Suprapubic skin (tissue), 3 donors: ENCODE data around the gene NPIPA1.
"Not testable (repeated sequence)": the region's sequence is repeated elsewhere in the genome, so short reads cannot be mapped to it uniquely, and the experiment has no call there.

ENCODE experiments used
- POLR2A ChIP-seq, 2 donors: fragments of 450-650 bp; IDR thresholded peaks; one replicate each; pipeline ENCODE4 v1.6.1; 2017; ENCODE audit warnings: antibody characterized with exemption in 2 of 2, mild to moderate bottlenecking in 2 of 2, moderate library complexity in 2 of 2
- TF ChIP-seq, protein P1 (sequence below), 2 donors: fragments of 200-600 bp in 1 of 2; fragments of 450-650 bp in 1 of 2; sonication (generic) in 1 of 2; IDR thresholded peaks; one replicate each; pipeline ENCODE4 v1.5.1; 2016 to 2019; ENCODE audit warnings: antibody characterized with exemption in 2 of 2, mild to moderate bottlenecking in 1 of 2, moderate library complexity in 1 of 2

DNA sequence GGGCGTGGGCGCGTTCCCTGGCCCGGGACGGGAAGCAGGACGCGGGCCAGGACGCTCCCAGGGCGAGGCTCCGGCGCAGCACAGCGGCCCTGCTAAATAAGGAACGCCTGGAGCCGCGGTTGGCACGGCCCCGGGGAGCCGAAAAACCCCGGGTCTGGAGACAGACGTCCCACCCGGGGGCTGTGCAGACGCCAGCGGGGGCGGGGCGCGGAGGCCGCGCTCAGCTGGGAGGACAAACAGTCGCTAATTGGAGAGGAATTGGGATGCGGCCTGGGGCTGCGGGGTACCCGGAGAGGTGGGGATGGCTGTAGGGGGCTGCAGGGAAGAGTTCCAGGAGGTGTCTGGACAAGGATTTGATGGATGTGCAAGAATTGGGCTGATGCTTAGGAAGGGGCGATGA is 25.3 kb upstream of the NPIPA1 start:
- TF ChIP-seq, protein P1, sequence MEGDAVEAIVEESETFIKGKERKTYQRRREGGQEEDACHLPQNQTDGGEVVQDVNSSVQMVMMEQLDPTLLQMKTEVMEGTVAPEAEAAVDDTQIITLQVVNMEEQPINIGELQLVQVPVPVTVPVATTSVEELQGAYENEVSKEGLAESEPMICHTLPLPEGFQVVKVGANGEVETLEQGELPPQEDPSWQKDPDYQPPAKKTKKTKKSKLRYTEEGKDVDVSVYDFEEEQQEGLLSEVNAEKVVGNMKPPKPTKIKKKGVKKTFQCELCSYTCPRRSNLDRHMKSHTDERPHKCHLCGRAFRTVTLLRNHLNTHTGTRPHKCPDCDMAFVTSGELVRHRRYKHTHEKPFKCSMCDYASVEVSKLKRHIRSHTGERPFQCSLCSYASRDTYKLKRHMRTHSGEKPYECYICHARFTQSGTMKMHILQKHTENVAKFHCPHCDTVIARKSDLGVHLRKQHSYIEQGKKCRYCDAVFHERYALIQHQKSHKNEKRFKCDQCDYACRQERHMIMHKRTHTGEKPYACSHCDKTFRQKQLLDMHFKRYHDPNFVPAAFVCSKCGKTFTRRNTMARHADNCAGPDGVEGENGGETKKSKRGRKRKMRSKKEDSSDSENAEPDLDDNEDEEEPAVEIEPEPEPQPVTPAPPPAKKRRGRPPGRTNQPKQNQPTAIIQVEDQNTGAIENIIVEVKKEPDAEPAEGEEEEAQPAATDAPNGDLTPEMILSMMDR (IDR thresholded peaks at IDR 0.05): not testable (repeated sequence)
- TF ChIP-seq POLR2A (IDR thresholded peaks at IDR 0.05): not testable (repeated sequence)
